WI38 (cell line): Measurements from ENCODE around the gene SLC8B1.

Experiments
- H3K4me3 ChIP-seq: 2 replicates; pipeline ENCODE4 v1.5.1; 2011; ENCODE audit warnings: low read depth, mild to moderate bottlenecking, control low read depth, low read length
- CTCF ChIP-seq: IDR thresholded peaks from 2 replicates; pipeline ENCODE4 v1.5.1; 2012; ENCODE audit warnings: low read depth, mild to moderate bottlenecking, control low read depth, low read length

SLC8B1 gene

GRCh38 chr12:113339540-113339939 is 4.6 kb upstream of the SLC8B1 start:
- no peak for TF ChIP-seq CTCF

GRCh38 chr12:113333877-113334785 is 778 bp downstream of the SLC8B1 start:
- peak overlapping the region; percentile 70 for H3K4me3 ChIP-seq
- no peak for TF ChIP-seq CTCF

More at GRCh38 chr12:113339540-113339939, 4.6 kb upstream of the SLC8B1 start:
- H3K4me3 ChIP-seq = no peak overlapping the region

GRCh38 chr12:113333418-113333750 is 1.5 kb downstream of the SLC8B1 start:
- no peak for TF ChIP-seq CTCF
- no peak overlapping the region for H3K4me3 ChIP-seq

- no peak overlapping the region for H3K4me3 ChIP-seq
- no peak for TF ChIP-seq CTCF
Observed at GRCh38 chr12:113332688-113333417, 2.1 kb downstream of the SLC8B1 start.

GRCh38 chr12:113330505-113330904 is 4.4 kb downstream of the SLC8B1 start:
- H3K4me3 ChIP-seq = no peak overlapping the region
- no peak for TF ChIP-seq CTCF

GRCh38 chr12:113329791-113330417 is 5.0 kb downstream of the SLC8B1 start:
- TF ChIP-seq CTCF = no peak
- H3K4me3 ChIP-seq = no peak overlapping the region
